H1 (cell line): ENCODE data around the gene TMEM147. TPM values are rescaled to one million over a fixed set of nuclear protein-coding genes. Genes with fewer than 3 reads are reported as not detected.

Experiments used
- CTCF ChIA-PET: fragments of 300-600 bp; sonication (Branson Sonifier 250); formaldehyde crosslinking; loops from one replicate; lab custom pipeline; 2021; ENCODE audit not compliant: partially characterized antibody; lab: Charles Lee
- POLR2A ChIA-PET: fragments of 300-600 bp; sonication (Branson Sonifier 250); formaldehyde crosslinking; loops from one replicate; lab custom pipeline; 2021; ENCODE audit warnings: inconsistent platforms; ENCODE audit not compliant: partially characterized antibody; lab: Charles Lee
- DNase-seq, 2 experiments: peaks; one replicate each; pipeline versions ENCODE4 v3.0.0 to v3.0.0-alpha.2; 2010 to 2022; ENCODE audit warnings: low spot score in 2 of 2, low read depth in 1 of 2, mixed read lengths in 1 of 2
- FAIRE-seq: peaks from 2 replicates; lab custom pipeline; 2011; peaks lifted over from hg19 to GRCh38; lab: Jason Lieb, UNC
- H2AFZ ChIP-seq: 2 replicates; pipeline ENCODE4 v1.8.1; 2012; ENCODE audit warnings: low read length, inconsistent platforms
- H2AK5ac ChIP-seq: 2 replicates; pipeline ENCODE4 v1.6.1; 2013; ENCODE audit warnings: low read depth, low read length
- H2BK120ac ChIP-seq: replicated peaks from 2 replicates; pipeline ENCODE3; 2013; ENCODE audit warnings: low read depth, low read length, inconsistent platforms
- H2BK12ac ChIP-seq: 2 replicates; pipeline ENCODE4 v1.6.1; 2013; ENCODE audit warnings: low read depth, low read length
- H2BK15ac ChIP-seq: 2 replicates; pipeline ENCODE4 v1.6.1; 2013; ENCODE audit warnings: low read length
- H2BK20ac ChIP-seq: 2 replicates; pipeline ENCODE4 v1.6.1; 2013; ENCODE audit warnings: low read length
- H2BK5ac ChIP-seq: 2 replicates; pipeline ENCODE4 v1.6.1; 2013; ENCODE audit warnings: low read depth, low read length
- H3K14ac ChIP-seq: 2 replicates; pipeline ENCODE4 v1.6.1; 2013; ENCODE audit warnings: inconsistent platforms; ENCODE audit not compliant: insufficient read length
- H3K18ac ChIP-seq: 2 replicates; pipeline ENCODE4 v1.6.1; 2013; ENCODE audit warnings: low read length; ENCODE audit errors: extremely low read depth
- H3K23ac ChIP-seq: 2 replicates; pipeline ENCODE4 v1.6.1; 2013; ENCODE audit warnings: inconsistent platforms; ENCODE audit not compliant: insufficient read length
- H3K23me2 ChIP-seq: 2 replicates; pipeline ENCODE4 v1.6.1; 2013; ENCODE audit warnings: low read depth, low read length
- H3K27ac ChIP-seq: 2 replicates; pipeline ENCODE4 v1.6.1; 2011; ENCODE audit warnings: low read depth, low read length, inconsistent platforms
- H3K27me3 ChIP-seq, 4 experiments: replicated peaks in 1 of 4; 1 replicate in 1 of 4; 2 replicates in 3 of 4; pipeline versions ENCODE4 v1.6.1 to v1.8.1; 2011 to 2013; ENCODE audit warnings: low read length in 3 of 4, mild to moderate bottlenecking in 3 of 4, inconsistent platforms in 2 of 4, mixed read lengths in 2 of 4, moderate library complexity in 1 of 4; ENCODE audit not compliant: control insufficient read depth in 3 of 4, insufficient read depth in 3 of 4; ENCODE audit errors: extremely low read depth in 1 of 4
- H3K36me3 ChIP-seq, 4 experiments: 2 replicates each; pipeline versions ENCODE4 v1.6.1 to v1.8.1; 2011 to 2013; ENCODE audit warnings: mild to moderate bottlenecking in 4 of 4, low read length in 3 of 4, moderate library complexity in 2 of 4, control low read depth in 1 of 4, inconsistent platforms in 1 of 4; ENCODE audit not compliant: insufficient read depth in 4 of 4, control insufficient read depth in 2 of 4
- H3K4ac ChIP-seq: replicated peaks from 2 replicates; pipeline ENCODE3; 2013; ENCODE audit warnings: low read length, low read depth, mixed read lengths, inconsistent platforms; ENCODE audit not compliant: insufficient read length
- H3K4me1 ChIP-seq, 4 experiments: replicated peaks in 1 of 4; 1 replicate in 1 of 4; 2 replicates in 3 of 4; pipeline versions ENCODE4 v1.6.1 to v1.8.1; 2011 to 2013; ENCODE audit warnings: low read length in 3 of 4, inconsistent platforms in 2 of 4, mixed read lengths in 1 of 4; ENCODE audit not compliant: insufficient read depth in 4 of 4, control insufficient read depth in 3 of 4
- H3K4me2 ChIP-seq, 2 experiments: 2 replicates each; pipeline versions ENCODE4 v1.6.1 to v1.8.1; 2011 to 2013; ENCODE audit warnings: low read depth in 2 of 2, low read length in 2 of 2, control low read depth in 1 of 2, inconsistent platforms in 1 of 2, mild to moderate bottlenecking in 1 of 2; ENCODE audit not compliant: insufficient read depth in 1 of 2
- H3K4me3 ChIP-seq, 4 experiments: fragments of 200-600, 300-600 bp in 1 of 4; sonication (generic), shearing (Covaris generic), sonication (Bioruptor Twin) in 1 of 4; 2 replicates each; pipeline versions ENCODE4 v1.5.1 to v1.8.1; 2011 to 2016; ENCODE audit warnings: low read length in 4 of 4, low read depth in 3 of 4, control low read depth in 2 of 4, inconsistent platforms in 2 of 4, mild to moderate bottlenecking in 2 of 4, mixed read lengths in 1 of 4, moderate library complexity in 1 of 4; ENCODE audit not compliant: insufficient read depth in 2 of 4; ENCODE audit errors: extremely low read depth in 1 of 4
- H3K56ac ChIP-seq: replicated peaks from 2 replicates; pipeline ENCODE3; 2013; ENCODE audit warnings: low read depth, mild to moderate bottlenecking, mixed read lengths, low read length, inconsistent platforms; ENCODE audit not compliant: insufficient read length
- H3K79me1 ChIP-seq: 2 replicates; pipeline ENCODE4 v1.6.1; 2013; ENCODE audit warnings: low read depth, low read length, control low read depth
- H3K79me2 ChIP-seq, 2 experiments: 2 replicates each; pipeline versions ENCODE4 v1.6.1 to v1.8.1; 2012 to 2013; ENCODE audit warnings: low read length in 2 of 2, mild to moderate bottlenecking in 2 of 2, inconsistent platforms in 1 of 2; ENCODE audit not compliant: insufficient read depth in 2 of 2, control insufficient read depth in 1 of 2
- H3K9ac ChIP-seq, 4 experiments: replicated peaks in 1 of 4; 1 replicate in 1 of 4; 2 replicates in 3 of 4; pipeline versions ENCODE4 v1.6.1 to v1.8.1; 2011 to 2013; ENCODE audit warnings: low read depth in 3 of 4, low read length in 3 of 4, control low read depth in 2 of 4, mild to moderate bottlenecking in 2 of 4, moderate library complexity in 2 of 4, inconsistent platforms in 1 of 4; ENCODE audit errors: extremely low read depth in 1 of 4
- H3K9me3 ChIP-seq, 2 experiments: 2 replicates each; pipeline versions ENCODE4 v1.6.1 to v1.8.1; 2012 to 2013; ENCODE audit warnings: mild to moderate bottlenecking in 2 of 2, moderate library complexity in 2 of 2, control low read depth in 1 of 2, inconsistent platforms in 1 of 2, low read depth in 1 of 2, low read length in 1 of 2, mixed read lengths in 1 of 2; ENCODE audit not compliant: insufficient read depth in 2 of 2
- H4K20me1 ChIP-seq, 2 experiments: replicated peaks in 1 of 2; 2 replicates each; pipeline versions ENCODE3 to v1.8.1; 2011 to 2013; ENCODE audit warnings: inconsistent platforms in 2 of 2, low read length in 2 of 2, mild to moderate bottlenecking in 1 of 2; ENCODE audit not compliant: insufficient read depth in 2 of 2, control insufficient read depth in 1 of 2
- H4K5ac ChIP-seq: 2 replicates; pipeline ENCODE4 v1.6.1; 2013; ENCODE audit warnings: low read length, low read depth, mixed read lengths, inconsistent platforms; ENCODE audit not compliant: insufficient read length
- H4K8ac ChIP-seq: 2 replicates; pipeline ENCODE4 v1.8.0; 2013; ENCODE audit warnings: mild to moderate bottlenecking, moderate library complexity, low read length, inconsistent platforms; ENCODE audit not compliant: insufficient read depth; ENCODE audit errors: extremely low read depth
- H4K91ac ChIP-seq: replicated peaks from 2 replicates; pipeline ENCODE3; 2013; ENCODE audit warnings: low read length, mixed read lengths, inconsistent platforms; ENCODE audit not compliant: insufficient read length
- BACH1 ChIP-seq: IDR thresholded peaks from 2 replicates; pipeline ENCODE4 v1.6.1; 2012; ENCODE audit warnings: low read length, improper control_type of control experiment
- CHD1 ChIP-seq: IDR thresholded peaks from 2 replicates; pipeline ENCODE4 v1.6.1; 2012; ENCODE audit warnings: low read depth, low read length, improper control_type of control experiment
- GABPA ChIP-seq: IDR thresholded peaks from 2 replicates; pipeline ENCODE4 v1.6.1; 2011; ENCODE audit warnings: mild to moderate bottlenecking, low read length, moderate library complexity, borderline replicate concordance; ENCODE audit not compliant: insufficient read depth
- JUND ChIP-seq: IDR thresholded peaks from 2 replicates; pipeline ENCODE4 v1.6.1; 2011; ENCODE audit warnings: mild to moderate bottlenecking, improper control_type of control experiment, low read length
- KDM1A ChIP-seq: fragments of 200-600, 300-600 bp; sonication (generic); IDR thresholded peaks from 2 replicates; pipeline ENCODE4 v1.7.1; 2016; ENCODE audit warnings: mild to moderate bottlenecking, low read length, borderline replicate concordance
- KDM4A ChIP-seq: IDR thresholded peaks from one replicate; pipeline ENCODE4 v1.7.1; 2012; ENCODE audit warnings: low read depth, mild to moderate bottlenecking, moderate library complexity, low read length, inconsistent platforms; ENCODE audit not compliant: severe bottlenecking
- NRF1 ChIP-seq: IDR thresholded peaks from 2 replicates; pipeline ENCODE4 v1.6.1; 2011; ENCODE audit warnings: mild to moderate bottlenecking, low read depth, low read length, improper control_type of control experiment
- SIX5 ChIP-seq: IDR thresholded peaks from 2 replicates; pipeline ENCODE4 v1.6.1; 2011; ENCODE audit warnings: mild to moderate bottlenecking, low read depth, low read length
- SP4 ChIP-seq: IDR thresholded peaks from 2 replicates; pipeline ENCODE4 v1.6.1; 2012; ENCODE audit warnings: low read length, inconsistent platforms
- TCF12 ChIP-seq: IDR thresholded peaks from 2 replicates; pipeline ENCODE4 v1.6.1; 2011; ENCODE audit warnings: low read depth, mild to moderate bottlenecking, low read length
- WGBS, 2 experiments: shearing (Covaris generic) in 1 of 2; methylation state at CpG; one replicate each; pipeline versions ENCODE4 v1.1.6 to v1.1.7; 2013 to 2015; ENCODE audit warnings: low lambda C conversion rate in 2 of 2, mixed read lengths in 2 of 2, inconsistent platforms in 1 of 2, low coverage in 1 of 2, missing lambda C conversion rate in 1 of 2; ENCODE audit not compliant: insufficient replicate concordance in 2 of 2, insufficient coverage in 1 of 2, insufficient read length in 1 of 2; ENCODE audit errors: extremely low coverage in 1 of 2, missing lambda C conversion rate in 1 of 2; 5-methylcytosine and 5-hydroxymethylcytosine counted together
- polyA plus RNA-seq, 7 experiments: library from polyadenylated mRNA; depleted of rRNA in 3 of 7; stranded (reverse) in 5 of 7; unstranded in 2 of 7; fragments of >200 nt in 5 of 7; fragments of 200-250 nt in 2 of 7; gene quantifications; 1 replicate in 5 of 7; 2 replicates in 1 of 7; 4 replicates in 1 of 7; pipeline versions ENCODE4 v1.2.1 to v1.2.3, GENCODE V29; 2011 to 2013; ENCODE audit warnings: missing spikeins in 2 of 7, mixed read lengths in 2 of 7
- total RNA-seq: library from RNA; stranded (reverse); fragmentation: NEBNext Ultra II Directional; extraction: Animal tissue kit (Norgen Biotek cat#: 25700); gene quantifications from 2 replicates; pipeline ENCODE4 v1.2.1, GENCODE V29; 2021
- TF ChIP-seq, protein P1 (sequence below): IDR thresholded peaks from 2 replicates; pipeline ENCODE4 v1.6.1; 2012; ENCODE audit warnings: inconsistent platforms
- TF ChIP-seq, protein P2 (sequence below): IDR thresholded peaks from 2 replicates; pipeline ENCODE4 v1.6.1; 2011; ENCODE audit warnings: low read depth, mild to moderate bottlenecking, low read length; ENCODE audit not compliant: insufficient read depth

TMEM147 gene
- total and polyA plus RNA-seq, 2 of the 8 experiments (the other 6 are each of a cell fraction or from before 2014, with no cell fraction given): 159 to 418 TPM

DNA sequence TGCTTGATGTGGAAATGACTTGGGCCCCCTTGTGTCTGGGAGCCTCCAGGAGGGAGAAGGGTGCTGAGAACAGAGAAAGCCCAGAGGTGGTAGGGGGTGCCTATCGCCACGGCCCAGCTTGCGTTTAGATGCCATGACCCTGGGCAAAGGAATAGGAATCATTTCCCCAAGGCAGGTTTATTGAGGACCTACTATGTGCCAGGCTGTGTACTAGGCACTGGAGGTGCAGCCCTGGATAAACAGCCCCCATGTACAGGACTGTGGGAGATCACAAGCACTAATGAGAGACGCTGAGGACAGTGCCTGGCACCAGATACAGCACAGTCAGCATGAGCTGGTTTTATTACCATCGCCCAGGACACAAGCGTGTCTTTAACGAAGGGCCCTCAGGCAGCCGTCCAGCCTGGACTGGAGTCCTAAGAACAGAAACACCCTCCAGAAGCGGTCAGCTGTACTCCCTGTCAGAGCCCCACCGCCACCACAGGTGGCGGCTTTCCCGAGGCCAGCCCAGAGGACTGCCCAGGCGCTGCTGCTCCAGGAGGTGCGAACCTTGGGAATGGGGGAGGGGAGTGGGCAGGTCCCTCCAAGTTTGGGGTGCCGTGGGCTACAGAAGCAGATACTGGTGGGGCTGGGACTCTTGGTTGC is 4.6 kb downstream of the TMEM147 start:
- Histone ChIP-seq H2AK5ac (no peak overlapping the region), H3K4me2 (no peak overlapping the region), H3K4me1 (0 out of 7 replicates have a peak, but pooled peaks cover 0 to 8% (median 0%) of the 10 kb centered on the region in 4 experiments), H3K27me3 (no peaks in the 10 kb centered on the region; a peak in 1 of 7 replicates), H2BK5ac (no peak overlapping the region), H3K9ac (no peak overlapping the region), H3K36me3 (peaks cover 0 to 9% (median 5%) of the 10 kb centered on the region in 4 experiments; a peak in 3 of 8 replicates), H2BK120ac (no peak overlapping the region), H3K27ac (no peak overlapping the region), H3K4ac (no peak overlapping the region), H3K23ac (no peak overlapping the region), H2BK15ac (no peak overlapping the region), H3K4me3 (no peak overlapping the region), H2BK12ac (no peak overlapping the region), H4K5ac (no peak overlapping the region), H4K91ac (no peak overlapping the region), H2AFZ (no peak overlapping the region), H3K23me2 (peaks cover 7% of the 10 kb centered on the region; the same call in 1 of the 2 replicates), H3K56ac (no peak overlapping the region), H3K79me2 (peaks cover 0 to 17% of the 10 kb centered on the region in 2 experiments; a peak in 2 of 4 replicates), H2BK20ac (no peak overlapping the region), H3K9me3 (no peaks in the 10 kb centered on the region), H3K18ac (no peak overlapping the region), H3K14ac (no peak overlapping the region), H4K20me1 (peaks cover 2 to 9% of the 10 kb centered on the region in 2 experiments), H3K79me1 (peaks cover 12% of the 10 kb centered on the region; the same call in 1 of the 2 replicates), H4K8ac (peak overlapping the region; percentile 16; the same call in 1 of the 2 replicates)
- ChIA-PET POLR2A (interaction anchor here (1.0 to 3.8 kb wide), 5 partner anchors 12 to 98 kb away, joined by 3 to 19 read pairs (median 7); partner anchors contain the start of gene COX6B1), CTCF (interaction anchor here (0.6 to 4.5 kb wide), 12 partner anchors 14 to 207 kb away, joined by 3 to 65 read pairs (median 8); partner anchors contain the start of genes ATP4A and HAUS5)
- FAIRE-seq: no peak
- DNase-seq: no peak
- WGBS, 2 experiments: 91% methylated on average over 15 of the region's 15 CpGs; no CpG with 5 or more reads in 1 of the 2 experiments
- TF ChIP-seq BACH1 (no peak), KDM1A (no peak), NRF1 (no peak), JUND (no peak), TCF12 (no peak), SP4 (no peak), SIX5 (no peak), CHD1 (no peak), GABPA (no peak), KDM4A (no peak)
- TF ChIP-seq, protein P1, sequence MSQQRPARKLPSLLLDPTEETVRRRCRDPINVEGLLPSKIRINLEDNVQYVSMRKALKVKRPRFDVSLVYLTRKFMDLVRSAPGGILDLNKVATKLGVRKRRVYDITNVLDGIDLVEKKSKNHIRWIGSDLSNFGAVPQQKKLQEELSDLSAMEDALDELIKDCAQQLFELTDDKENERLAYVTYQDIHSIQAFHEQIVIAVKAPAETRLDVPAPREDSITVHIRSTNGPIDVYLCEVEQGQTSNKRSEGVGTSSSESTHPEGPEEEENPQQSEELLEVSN: no peak
- TF ChIP-seq, protein P2, sequence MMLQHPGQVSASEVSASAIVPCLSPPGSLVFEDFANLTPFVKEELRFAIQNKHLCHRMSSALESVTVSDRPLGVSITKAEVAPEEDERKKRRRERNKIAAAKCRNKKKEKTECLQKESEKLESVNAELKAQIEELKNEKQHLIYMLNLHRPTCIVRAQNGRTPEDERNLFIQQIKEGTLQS: no peak
